Keratinocyte (primary cell): Measurements from ENCODE around the gene SH3PXD2A. TPM values are rescaled to one million over a fixed set of nuclear protein-coding genes. Genes with fewer than 3 reads are reported as not detected.
A peak's percentile ranks its signal among the peaks of the same experiment; 100 is the strongest.

Experiments
- DNase-seq: peaks from one replicate; pipeline ENCODE4 v3.0.0-alpha.2; 2011; ENCODE audit warnings: low read depth, missing footprints, low spot score
- FAIRE-seq: peaks from 2 replicates; lab custom pipeline; 2011; peaks lifted over from hg19 to GRCh38; lab: Jason Lieb, UNC
- H2AFZ ChIP-seq: 2 replicates; pipeline ENCODE4 v1.6.0; 2012; ENCODE audit warnings: low read length, control low read depth, inconsistent platforms; ENCODE audit not compliant: control insufficient read depth
- H3K27ac ChIP-seq: 2 replicates; pipeline ENCODE4 v1.5.1; 2011; ENCODE audit warnings: low read length; ENCODE audit not compliant: control insufficient read depth, insufficient read depth
- H3K27me3 ChIP-seq: 3 replicates; pipeline ENCODE4 v1.6.0; 2011; ENCODE audit warnings: low read length; ENCODE audit not compliant: control insufficient read depth, insufficient read depth; ENCODE audit errors: extremely low read depth
- H3K36me3 ChIP-seq, 2 experiments: 2 replicates in 1 of 2; 3 replicates in 1 of 2; pipeline ENCODE4 v1.5.1; 2011; ENCODE audit warnings: low read length in 2 of 2, mild to moderate bottlenecking in 1 of 2; ENCODE audit not compliant: control insufficient read depth in 2 of 2, insufficient read depth in 2 of 2; ENCODE audit errors: extremely low read depth in 1 of 2
- H3K4me1 ChIP-seq: 3 replicates; pipeline ENCODE4 v1.5.1; 2011; ENCODE audit warnings: low read length; ENCODE audit not compliant: control insufficient read depth, insufficient read depth; ENCODE audit errors: extremely low read depth
- H3K4me2 ChIP-seq: 3 replicates; pipeline ENCODE4 v1.6.0; 2011; ENCODE audit warnings: low read depth, low read length; ENCODE audit not compliant: control insufficient read depth, insufficient read depth; ENCODE audit errors: extremely low read depth
- H3K4me3 ChIP-seq, 3 experiments: fragments of 200-600 bp in 1 of 3; sonication (generic) in 1 of 3; 2 replicates in 2 of 3; 3 replicates in 1 of 3; pipeline ENCODE4 v1.5.1; 2011 to 2016; ENCODE audit warnings: low read length in 3 of 3, mild to moderate bottlenecking in 3 of 3, control low read depth in 2 of 3, inconsistent platforms in 1 of 3, low read depth in 1 of 3, mixed read lengths in 1 of 3, mixed run types in 1 of 3, moderate library complexity in 1 of 3; ENCODE audit not compliant: control insufficient read depth in 2 of 3, insufficient read depth in 2 of 3; ENCODE audit errors: extremely low read depth in 1 of 3
- H3K79me2 ChIP-seq: 2 replicates; pipeline ENCODE4 v1.6.0; 2012; ENCODE audit warnings: low read length; ENCODE audit not compliant: control insufficient read depth, insufficient read depth
- H3K9ac ChIP-seq: 3 replicates; pipeline ENCODE4 v1.6.0; 2011; ENCODE audit warnings: low read length; ENCODE audit not compliant: control insufficient read depth, insufficient read depth; ENCODE audit errors: extremely low read depth
- H3K9me1 ChIP-seq: 3 replicates; pipeline ENCODE4 v1.6.0; 2011; ENCODE audit warnings: low read length; ENCODE audit not compliant: control insufficient read depth, insufficient read depth; ENCODE audit errors: extremely low read depth
- H3K9me3 ChIP-seq: 2 replicates; pipeline ENCODE4 v1.5.1; 2012; ENCODE audit warnings: low read depth, low read length; ENCODE audit not compliant: control insufficient read depth
- H4K20me1 ChIP-seq: 3 replicates; pipeline ENCODE4 v1.6.0; 2011; ENCODE audit warnings: low read length; ENCODE audit not compliant: control insufficient read depth, insufficient read depth; ENCODE audit errors: extremely low read depth
- CTCF ChIP-seq, 3 experiments: IDR thresholded peaks in 1 of 3; conservative IDR thresholded peaks in 1 of 3; optimal IDR thresholded peaks in 1 of 3; 2 replicates in 2 of 3; 3 replicates in 1 of 3; pipeline versions ENCODE3 to v1.5.1; 2011; ENCODE audit warnings: low read length in 3 of 3, mild to moderate bottlenecking in 3 of 3, moderate library complexity in 2 of 3, control low read depth in 1 of 3, inconsistent platforms in 1 of 3; ENCODE audit not compliant: insufficient read depth in 2 of 3; ENCODE audit errors: extremely low read depth in 1 of 3
- EZH2 ChIP-seq: IDR thresholded peaks from one replicate; pipeline ENCODE4 v1.6.1; 2012; ENCODE audit warnings: inconsistent platforms, mild to moderate bottlenecking, low read length, moderate library complexity
- dilution Hi-C: fragments of 300-500 bp; cut with MboI; formaldehyde crosslinking; loops from one replicate; pipeline ENCODE4 v1.7.0; 2020; ENCODE audit warnings: low sequenced_read_pairs; ENCODE audit not compliant: extremely low pct_ligation_motif_present
- polyA plus RNA-seq, 5 experiments: library from polyadenylated mRNA; depleted of rRNA in 3 of 5; stranded (reverse) in 3 of 5; stranded (forward) in 1 of 5; unstranded in 1 of 5; fragments of >200 nt; gene quantifications; 1 replicate in 1 of 5; 2 replicates in 3 of 5; 3 replicates in 1 of 5; pipeline versions ENCODE4 v1.2.1 to v1.2.3, GENCODE V29; 2011 to 2012; ENCODE audit warnings: missing spikeins in 2 of 5, low read depth in 1 of 5, low replicate concordance in 1 of 5

SH3PXD2A gene
- polyA plus RNA-seq, 1 donor (not counting 4 experiments of a cell fraction or from before 2014, with no cell fraction given), result 33.9 TPM

DNA sequence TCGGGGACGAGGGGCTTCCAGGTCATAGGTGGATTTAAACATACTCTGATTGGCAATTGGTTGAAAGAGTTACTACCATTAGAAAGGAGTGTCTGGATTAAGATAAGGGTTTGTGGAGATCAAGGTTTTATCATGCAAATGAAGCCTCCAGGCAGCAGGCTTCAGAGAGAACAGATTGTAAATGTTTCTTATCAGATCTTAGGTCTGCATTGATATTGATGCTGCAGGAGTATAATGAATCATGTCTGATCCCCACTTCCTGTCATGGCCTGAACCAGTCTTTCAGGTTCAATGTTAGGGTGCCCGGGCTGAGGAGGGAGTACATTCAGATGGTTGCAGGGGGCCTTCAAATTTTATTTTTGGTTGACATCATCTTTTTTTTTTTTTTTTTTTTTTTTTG is 51.4 kb downstream of the SH3PXD2A start:
- Histone ChIP-seq H3K4me2 (peak overlapping the region; percentile 55), H4K20me1 (peaks cover 31% of the 10 kb centered on the region), H3K9me1 (peaks cover 15% of the 10 kb centered on the region), H3K9me3 (no peaks in the 10 kb centered on the region), H2AFZ (no peak overlapping the region), H3K27me3 (no peaks in the 10 kb centered on the region), H3K4me1 (peaks cover 73% of the 10 kb centered on the region), H3K36me3 (peaks cover 18 to 46% of the 10 kb centered on the region in 2 experiments), H3K79me2 (peaks cover 87% of the 10 kb centered on the region), H3K27ac (peak overlapping the region; percentile 68), H3K4me3 (peak overlapping the region in 1 of 3 experiments; percentile 34), H3K9ac (peak overlapping the region; percentile 31)
- FAIRE-seq (peak; percentile 98), DNase-seq (no peak)
- dilution Hi-C loops, result no loop called here
- TF ChIP-seq CTCF (optimal IDR thresholded peaks at IDR 0.05 in 1 of 3, IDR thresholded peaks at IDR 0.05 in 1 of 3, conservative IDR thresholded peaks at IDR 0.05 in 1 of 3; ENCODE audit: extremely low read depth in 1 of 3, insufficient read depth in 2 of 3, low read length in 3 of 3) (no peak), EZH2 (no peak)

DNA sequence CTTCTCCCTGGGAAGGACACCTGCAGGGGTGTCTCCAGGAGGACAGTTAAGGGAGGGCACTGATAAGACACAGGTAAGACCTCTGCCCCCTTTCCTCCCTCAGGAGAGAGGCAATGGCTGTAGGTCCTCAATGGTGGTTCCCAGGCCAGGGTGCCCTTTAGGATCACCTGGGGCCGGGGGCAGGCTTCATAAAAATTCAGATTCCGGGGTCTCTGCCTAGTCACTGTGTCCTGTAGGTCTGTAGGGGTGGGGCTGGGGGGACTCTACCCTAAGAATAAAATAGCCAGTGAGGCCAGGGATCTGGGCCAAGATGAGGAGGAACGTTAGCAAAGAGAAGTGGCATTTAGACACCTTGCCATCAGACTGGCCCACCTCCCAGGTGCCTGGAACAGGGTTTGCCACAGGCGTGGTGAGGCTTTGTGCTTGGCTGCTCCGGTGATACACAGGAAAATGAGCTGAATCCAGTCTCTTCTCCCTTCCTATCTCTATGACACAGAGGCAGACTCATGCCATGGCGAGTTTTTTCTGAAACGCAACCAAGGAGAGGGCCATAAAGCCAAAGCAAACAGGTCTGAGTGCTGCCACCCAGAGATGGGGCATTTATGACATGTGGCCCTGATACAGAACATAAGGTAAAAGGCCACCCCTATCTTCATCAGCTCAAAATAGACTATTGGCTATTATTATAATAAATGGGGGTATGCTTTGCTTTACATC is 52.6 kb downstream of the SH3PXD2A start:
- DNase-seq (no peak), FAIRE-seq (peak; percentile 91)
- peaks cover 31% of the 10 kb centered on the region for H4K20me1 ChIP-seq
- H3K9me1 ChIP-seq, result peaks cover 15% of the 10 kb centered on the region
- H3K36me3 ChIP-seq, result peaks cover 25 to 45% of the 10 kb centered on the region in 2 experiments
- peak in 1 of 3 experiments; percentile 26 for TF ChIP-seq CTCF (optimal IDR thresholded peaks at IDR 0.05 in 1 of 3, IDR thresholded peaks at IDR 0.05 in 1 of 3, conservative IDR thresholded peaks at IDR 0.05 in 1 of 3; ENCODE audit: extremely low read depth in 1 of 3, insufficient read depth in 2 of 3, low read length in 3 of 3)
- TF ChIP-seq EZH2, result no peak
- peak overlapping the region; percentile 68 for H3K27ac ChIP-seq
- no peaks in the 10 kb centered on the region for H3K9me3 ChIP-seq
- H3K9ac ChIP-seq, result peak overlapping the region; percentile 49
- H3K4me1 ChIP-seq, result peaks cover 74% of the 10 kb centered on the region
- peaks cover 87% of the 10 kb centered on the region for H3K79me2 ChIP-seq
- H3K27me3 ChIP-seq, result no peaks in the 10 kb centered on the region
- peak overlapping the region; percentile 55 for H3K4me2 ChIP-seq
- H3K4me3 ChIP-seq, result no peak overlapping the region
- dilution Hi-C loops, result no loop called here
- H2AFZ ChIP-seq, result no peak overlapping the region
